Liver (tissue), 3 donors: Measurements from ENCODE around the gene PRDM5.

Experiments used
- CTCF ChIP-seq: fragments of 150-350 bp; IDR thresholded peaks from 2 replicates; pipeline ENCODE4 v1.5.1; 2017; ENCODE audit warnings: improper control_type of control experiment, low read depth, low read length; ENCODE audit not compliant: missing input control
- GABPA ChIP-seq, 2 donors: IDR thresholded peaks in 1 of 2; conservative IDR thresholded peaks in 1 of 2; 2 replicates each; pipeline ENCODE4 v1.6.1; 2016; ENCODE audit warnings: antibody characterized with exemption in 2 of 2, mild to moderate bottlenecking in 1 of 2, moderate library complexity in 1 of 2
- JUND ChIP-seq, 2 donors: IDR thresholded peaks; 2 replicates each; pipeline ENCODE4 v1.6.1; 2016; ENCODE audit warnings: antibody characterized with exemption in 2 of 2
- MAX ChIP-seq: IDR thresholded peaks from 2 replicates; pipeline ENCODE4 v1.6.1; 2016; ENCODE audit warnings: antibody characterized with exemption
- RAD21 ChIP-seq, 2 donors: IDR thresholded peaks; 2 replicates each; pipeline ENCODE4 v1.6.1; 2016; ENCODE audit warnings: antibody characterized with exemption in 2 of 2, mild to moderate bottlenecking in 2 of 2
- SP1 ChIP-seq: IDR thresholded peaks from 2 replicates; pipeline ENCODE4 v1.6.1; 2018; ENCODE audit warnings: antibody characterized with exemption, mild to moderate bottlenecking
- TAF1 ChIP-seq: conservative IDR thresholded peaks from 2 replicates; pipeline ENCODE4 v1.6.1; 2016; ENCODE audit warnings: antibody characterized with exemption, mild to moderate bottlenecking
- YY1 ChIP-seq: IDR thresholded peaks from 2 replicates; pipeline ENCODE4 v1.6.1; 2016; ENCODE audit warnings: antibody characterized with exemption, mild to moderate bottlenecking
- TF ChIP-seq, protein P1 (sequence below): IDR thresholded peaks from 2 replicates; pipeline ENCODE4 v1.6.1; 2016; ENCODE audit warnings: antibody characterized with exemption
- TF ChIP-seq, protein P2 (sequence below): IDR thresholded peaks from 2 replicates; pipeline ENCODE4 v1.6.1; 2016; ENCODE audit warnings: antibody characterized with exemption, mild to moderate bottlenecking
- donor health status: healthy.
- donor health status: healthy.

GRCh38 chr4:120704538-120704937 is 218.0 kb downstream of the PRDM5 start:
- TF ChIP-seq, protein P1, sequence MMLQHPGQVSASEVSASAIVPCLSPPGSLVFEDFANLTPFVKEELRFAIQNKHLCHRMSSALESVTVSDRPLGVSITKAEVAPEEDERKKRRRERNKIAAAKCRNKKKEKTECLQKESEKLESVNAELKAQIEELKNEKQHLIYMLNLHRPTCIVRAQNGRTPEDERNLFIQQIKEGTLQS = no peak
- TF ChIP-seq MAX = no peak
- TF ChIP-seq SP1 = no peak
- no peak for TF ChIP-seq CTCF
- TF ChIP-seq TAF1 = no peak
- TF ChIP-seq JUND (IDR thresholded peaks at IDR 0.05) = no peak
- no peak for TF ChIP-seq RAD21 (IDR thresholded peaks at IDR 0.05)
- no peak for TF ChIP-seq YY1
- TF ChIP-seq, protein P2, sequence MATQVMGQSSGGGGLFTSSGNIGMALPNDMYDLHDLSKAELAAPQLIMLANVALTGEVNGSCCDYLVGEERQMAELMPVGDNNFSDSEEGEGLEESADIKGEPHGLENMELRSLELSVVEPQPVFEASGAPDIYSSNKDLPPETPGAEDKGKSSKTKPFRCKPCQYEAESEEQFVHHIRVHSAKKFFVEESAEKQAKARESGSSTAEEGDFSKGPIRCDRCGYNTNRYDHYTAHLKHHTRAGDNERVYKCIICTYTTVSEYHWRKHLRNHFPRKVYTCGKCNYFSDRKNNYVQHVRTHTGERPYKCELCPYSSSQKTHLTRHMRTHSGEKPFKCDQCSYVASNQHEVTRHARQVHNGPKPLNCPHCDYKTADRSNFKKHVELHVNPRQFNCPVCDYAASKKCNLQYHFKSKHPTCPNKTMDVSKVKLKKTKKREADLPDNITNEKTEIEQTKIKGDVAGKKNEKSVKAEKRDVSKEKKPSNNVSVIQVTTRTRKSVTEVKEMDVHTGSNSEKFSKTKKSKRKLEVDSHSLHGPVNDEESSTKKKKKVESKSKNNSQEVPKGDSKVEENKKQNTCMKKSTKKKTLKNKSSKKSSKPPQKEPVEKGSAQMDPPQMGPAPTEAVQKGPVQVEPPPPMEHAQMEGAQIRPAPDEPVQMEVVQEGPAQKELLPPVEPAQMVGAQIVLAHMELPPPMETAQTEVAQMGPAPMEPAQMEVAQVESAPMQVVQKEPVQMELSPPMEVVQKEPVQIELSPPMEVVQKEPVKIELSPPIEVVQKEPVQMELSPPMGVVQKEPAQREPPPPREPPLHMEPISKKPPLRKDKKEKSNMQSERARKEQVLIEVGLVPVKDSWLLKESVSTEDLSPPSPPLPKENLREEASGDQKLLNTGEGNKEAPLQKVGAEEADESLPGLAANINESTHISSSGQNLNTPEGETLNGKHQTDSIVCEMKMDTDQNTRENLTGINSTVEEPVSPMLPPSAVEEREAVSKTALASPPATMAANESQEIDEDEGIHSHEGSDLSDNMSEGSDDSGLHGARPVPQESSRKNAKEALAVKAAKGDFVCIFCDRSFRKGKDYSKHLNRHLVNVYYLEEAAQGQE = no peak
- TF ChIP-seq GABPA (IDR thresholded peaks at IDR 0.05 in 1 of 2, conservative IDR thresholded peaks at IDR 0.05 in 1 of 2) = no peak
